Pons (tissue), 1 donor: ENCODE data around the gene GABARAP.

Source experiments
- DNase-seq: peaks from one replicate; pipeline ENCODE4 v3.0.0-alpha.2; 2016; ENCODE audit warnings: low spot score

Gene GABARAP

DNA sequence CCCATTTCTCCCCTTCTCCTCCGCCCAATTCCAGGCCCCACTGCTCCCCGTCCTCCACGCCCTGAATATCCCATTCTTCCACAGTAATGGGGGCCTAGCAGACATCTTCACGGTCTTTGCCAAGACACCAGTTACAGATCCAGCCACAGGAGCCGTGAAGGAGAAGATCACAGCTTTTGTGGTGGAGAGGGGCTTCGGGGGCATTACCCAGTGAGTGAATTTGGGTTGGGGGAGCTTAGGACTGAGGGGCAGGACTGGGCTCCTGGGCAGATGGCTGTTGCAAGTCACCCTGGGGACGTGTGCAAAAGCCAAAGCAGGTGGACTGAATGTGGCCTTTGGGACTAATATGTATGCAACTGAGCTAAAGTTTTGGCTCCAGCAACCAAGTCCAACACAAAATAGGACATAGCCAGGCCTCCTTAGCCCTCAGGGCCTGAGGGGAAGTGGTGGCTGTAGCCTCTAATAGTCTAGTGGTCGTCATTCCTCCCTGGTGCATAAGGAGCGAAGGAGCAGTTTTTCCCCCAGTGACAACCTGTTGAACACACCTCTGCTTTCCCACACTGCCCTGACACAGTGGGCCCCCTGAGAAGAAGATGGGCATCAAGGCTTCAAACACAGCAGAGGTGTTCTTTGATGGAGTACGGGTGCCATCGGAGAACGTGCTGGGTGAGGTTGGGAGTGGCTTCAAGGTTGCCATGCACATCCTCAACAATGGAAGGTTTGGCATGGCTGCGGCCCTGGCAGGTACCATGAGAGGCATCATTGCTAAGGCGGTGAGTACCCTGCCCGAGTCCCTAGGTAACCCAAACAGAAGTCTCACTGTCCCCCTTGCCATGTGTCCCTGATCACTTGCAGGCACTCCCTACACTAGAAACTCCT lies 19.9 kb downstream of the GABARAP start:
- no peak for DNase-seq

DNA sequence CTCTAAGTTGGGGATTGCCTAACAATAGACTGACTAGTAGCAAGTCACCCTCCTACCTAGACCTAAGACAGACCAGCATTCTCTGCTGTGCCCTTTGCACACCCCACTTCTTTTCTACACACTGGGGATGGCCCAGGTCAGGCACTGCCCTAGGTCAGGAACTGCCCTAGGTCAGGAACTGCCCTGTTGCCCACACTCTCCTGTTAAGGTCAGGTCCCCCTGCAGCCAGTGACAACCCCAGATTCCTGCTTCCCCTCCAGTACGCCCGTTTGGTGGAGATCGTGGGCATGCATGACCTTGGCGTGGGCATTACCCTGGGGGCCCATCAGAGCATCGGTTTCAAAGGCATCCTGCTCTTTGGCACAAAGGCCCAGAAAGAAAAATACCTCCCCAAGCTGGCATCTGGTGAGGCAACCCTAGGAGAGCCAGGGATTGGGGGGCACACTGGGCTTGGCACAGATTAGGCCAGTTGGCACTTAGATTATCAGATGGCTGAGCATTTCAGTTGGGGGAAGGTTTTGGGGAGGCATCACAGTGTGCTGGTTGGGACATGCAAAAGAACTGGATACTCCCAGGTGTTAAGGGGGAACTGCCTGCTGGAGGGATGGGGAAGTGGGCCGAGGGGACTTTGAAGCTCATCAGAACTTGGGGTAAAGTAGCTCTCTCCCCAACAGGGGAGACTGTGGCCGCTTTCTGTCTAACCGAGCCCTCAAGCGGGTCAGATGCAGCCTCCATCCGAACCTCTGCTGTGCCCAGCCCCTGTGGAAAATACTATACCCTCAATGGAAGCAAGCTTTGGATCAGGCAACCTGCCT lies 20.8 kb downstream of the GABARAP start:
- no peak for DNase-seq

DNA sequence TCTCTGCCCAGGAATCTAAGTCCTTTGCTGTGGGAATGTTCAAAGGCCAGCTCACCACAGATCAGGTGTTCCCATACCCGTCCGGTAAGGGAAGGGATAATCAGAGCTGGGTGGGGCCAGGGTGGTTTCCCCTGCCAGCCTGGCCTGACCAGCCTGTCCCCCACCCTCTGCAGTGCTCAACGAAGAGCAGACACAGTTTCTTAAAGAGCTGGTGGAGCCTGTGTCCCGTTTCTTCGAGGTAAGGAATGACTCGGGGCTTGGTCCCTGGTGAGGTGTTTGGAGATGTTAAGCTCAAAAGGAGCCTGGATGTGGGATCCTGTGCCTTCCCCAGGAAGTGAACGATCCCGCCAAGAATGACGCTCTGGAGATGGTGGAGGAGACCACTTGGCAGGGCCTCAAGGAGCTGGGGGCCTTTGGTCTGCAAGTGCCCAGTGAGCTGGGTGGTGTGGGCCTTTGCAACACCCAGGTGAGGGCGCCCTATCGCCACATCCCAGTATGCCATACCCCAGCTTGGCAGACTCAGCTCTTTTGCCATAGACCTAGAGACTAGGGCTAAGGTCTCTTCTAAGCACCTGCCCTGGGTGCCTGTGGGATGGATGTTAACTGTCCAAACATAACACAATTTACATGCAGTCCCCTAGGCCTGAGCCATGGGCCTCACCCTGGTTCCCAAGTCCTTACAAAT lies 21.5 kb downstream of the GABARAP start:
- DNase-seq, result no peak

DNA sequence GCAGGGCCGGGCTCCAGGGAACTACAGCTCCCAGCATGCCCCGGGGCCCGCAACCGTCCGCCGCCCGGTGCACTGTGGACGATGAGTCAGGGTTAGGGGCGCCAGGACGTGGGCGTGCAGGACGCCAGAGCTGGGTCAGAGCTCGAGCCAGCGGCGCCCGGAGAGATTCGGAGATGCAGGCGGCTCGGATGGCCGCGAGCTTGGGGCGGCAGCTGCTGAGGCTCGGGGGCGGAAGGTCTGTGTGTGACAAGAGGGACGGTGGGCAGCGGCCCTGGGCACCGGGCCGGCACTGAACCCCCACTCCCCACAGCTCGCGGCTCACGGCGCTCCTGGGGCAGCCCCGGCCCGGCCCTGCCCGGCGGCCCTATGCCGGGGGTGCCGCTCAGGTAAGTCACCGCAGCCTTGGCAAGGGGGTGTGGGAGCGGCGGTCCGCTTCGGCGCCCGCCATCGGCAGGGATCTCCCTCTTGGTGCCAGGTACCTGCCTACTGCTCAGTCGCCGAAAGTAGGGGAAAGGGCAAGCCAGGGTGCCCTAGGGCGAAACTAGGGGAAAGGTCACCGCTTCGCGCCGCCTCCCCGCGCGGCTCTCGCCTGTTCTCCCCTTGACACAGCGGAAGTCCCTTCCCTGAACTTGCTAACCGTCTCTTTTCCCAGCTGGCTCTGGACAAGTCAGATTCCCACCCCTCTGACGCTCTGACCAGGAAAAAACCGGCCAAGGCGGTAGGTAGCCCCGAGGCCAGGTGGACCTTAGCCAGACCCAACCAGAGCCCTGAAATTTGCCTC lies 22.2 kb downstream of the GABARAP start, which contains the start of the genes ACADVL and DLG4:
TSS of gene ACADVL (plus strand) at position 127 of the 781 bp plus-strand sequence. CDS start at position 174, 47 bp downstream.
TSS of gene DLG4 (minus strand) at position 25 of the 781 bp plus-strand sequence.
- no peak for DNase-seq

DNA sequence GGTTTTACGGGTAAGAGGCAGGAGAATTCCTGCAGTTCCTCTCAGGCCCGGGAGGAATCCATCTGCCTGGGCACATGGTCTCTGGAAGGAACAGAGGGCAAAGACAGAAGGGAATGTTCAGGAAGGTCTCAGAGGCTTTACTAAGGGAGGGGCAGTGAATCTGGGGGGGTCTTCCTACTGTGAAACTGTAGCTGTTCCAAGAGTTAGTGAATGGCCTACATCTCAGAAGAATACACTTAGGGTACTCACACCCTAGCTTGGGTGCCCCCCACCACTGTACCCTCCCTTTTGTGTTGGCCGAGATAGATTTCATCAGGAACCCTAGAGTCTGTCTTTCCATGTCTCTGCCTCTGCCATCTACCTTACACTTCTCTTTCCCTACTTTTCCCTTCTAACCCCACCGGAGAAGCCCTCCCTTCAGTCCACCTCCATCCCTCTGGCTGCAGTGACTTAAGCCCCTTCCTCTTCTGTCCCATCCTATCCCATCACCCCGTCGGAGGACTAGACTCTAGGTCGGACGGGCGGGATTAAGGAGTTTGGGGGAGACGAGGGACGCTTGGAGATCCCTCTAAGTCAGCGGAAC lies 22.9 kb downstream of the GABARAP start:
- DNase-seq, result peak; percentile 79

DNA sequence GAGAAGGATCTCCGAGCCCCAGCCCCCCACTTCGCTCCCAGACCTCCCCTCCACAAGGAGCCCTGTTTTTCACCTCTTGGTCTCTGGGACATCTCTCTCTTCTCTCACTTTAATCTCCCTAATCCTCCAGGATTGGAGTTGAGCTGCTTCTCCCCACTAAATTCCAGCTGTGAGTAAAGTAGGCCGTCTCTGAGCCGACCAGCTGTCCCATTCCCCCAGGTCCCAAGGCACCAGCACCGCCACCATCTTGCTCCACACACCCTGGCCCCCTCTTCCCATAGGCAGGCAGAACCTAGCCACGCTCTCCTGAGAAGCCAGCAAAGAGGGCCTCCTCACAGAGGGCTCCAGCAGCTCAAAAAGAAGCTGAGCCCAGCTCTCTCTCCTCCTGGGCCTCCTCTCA lies 23.5 kb downstream of the GABARAP start:
- DNase-seq, result no peak

DNA sequence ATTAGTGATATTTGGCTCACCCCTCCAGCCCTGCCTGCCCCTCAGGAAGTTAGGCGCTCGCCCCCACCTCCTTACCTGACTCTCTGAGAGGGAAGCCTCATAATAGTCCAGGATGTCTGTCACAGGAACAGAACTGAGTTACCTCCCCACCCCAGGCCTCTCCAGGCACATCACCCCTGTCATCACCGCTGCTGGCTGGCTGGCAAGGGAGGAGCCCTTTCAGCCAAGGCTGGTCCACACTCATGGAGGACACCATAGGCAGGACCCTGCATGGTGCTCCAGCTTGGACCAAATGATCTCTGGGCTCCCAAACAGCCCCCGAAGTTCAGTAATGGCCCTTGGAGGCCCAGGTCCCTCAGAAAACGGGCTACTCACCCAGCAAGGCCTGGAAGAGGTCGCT lies 24.1 kb downstream of the GABARAP start:
- no peak for DNase-seq

DNA sequence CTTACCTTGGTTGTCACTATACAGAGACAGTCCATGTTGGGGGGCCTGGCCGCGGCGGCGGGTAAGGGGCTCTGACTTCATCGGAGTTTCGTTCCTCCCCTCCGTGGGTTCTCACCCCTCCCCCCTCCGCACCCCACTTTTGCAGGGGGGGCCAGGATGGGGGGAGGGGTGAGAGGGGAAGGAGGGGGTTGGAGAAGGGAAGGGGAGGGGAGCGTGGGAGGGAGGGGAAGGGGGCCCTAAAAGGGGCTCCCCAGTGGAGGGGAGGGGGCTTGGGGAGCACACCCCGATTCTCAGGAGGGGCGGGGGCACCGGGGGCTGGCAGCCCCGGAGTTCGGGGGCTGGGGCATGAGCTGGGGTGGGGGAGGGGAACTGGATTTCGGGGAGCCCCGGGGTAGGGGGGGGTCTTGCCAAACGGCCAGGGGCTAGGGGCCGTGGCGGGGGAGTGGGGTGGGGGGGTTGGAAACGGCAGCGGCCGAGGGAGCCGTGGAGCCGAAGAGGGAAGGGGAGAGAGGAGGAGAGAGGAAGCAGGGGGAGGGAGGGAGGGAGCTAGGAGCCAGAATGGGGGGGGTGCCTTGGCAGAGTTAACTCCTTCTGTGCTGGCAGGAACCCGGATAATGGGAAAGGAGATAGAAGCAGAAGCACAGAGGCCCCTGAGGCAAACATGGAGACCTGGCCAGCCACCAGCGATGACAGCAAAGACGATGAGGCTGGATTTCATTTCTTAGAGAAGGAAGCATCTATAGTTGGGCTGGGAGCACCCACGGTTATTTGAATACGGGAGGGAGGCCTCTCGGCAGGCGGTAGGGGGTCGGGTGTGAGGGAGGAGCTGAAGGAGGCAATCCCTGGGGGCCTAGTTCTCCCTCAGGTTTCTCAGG lies 24.9 kb downstream of the GABARAP start:
- DNase-seq, result no peak

DNA sequence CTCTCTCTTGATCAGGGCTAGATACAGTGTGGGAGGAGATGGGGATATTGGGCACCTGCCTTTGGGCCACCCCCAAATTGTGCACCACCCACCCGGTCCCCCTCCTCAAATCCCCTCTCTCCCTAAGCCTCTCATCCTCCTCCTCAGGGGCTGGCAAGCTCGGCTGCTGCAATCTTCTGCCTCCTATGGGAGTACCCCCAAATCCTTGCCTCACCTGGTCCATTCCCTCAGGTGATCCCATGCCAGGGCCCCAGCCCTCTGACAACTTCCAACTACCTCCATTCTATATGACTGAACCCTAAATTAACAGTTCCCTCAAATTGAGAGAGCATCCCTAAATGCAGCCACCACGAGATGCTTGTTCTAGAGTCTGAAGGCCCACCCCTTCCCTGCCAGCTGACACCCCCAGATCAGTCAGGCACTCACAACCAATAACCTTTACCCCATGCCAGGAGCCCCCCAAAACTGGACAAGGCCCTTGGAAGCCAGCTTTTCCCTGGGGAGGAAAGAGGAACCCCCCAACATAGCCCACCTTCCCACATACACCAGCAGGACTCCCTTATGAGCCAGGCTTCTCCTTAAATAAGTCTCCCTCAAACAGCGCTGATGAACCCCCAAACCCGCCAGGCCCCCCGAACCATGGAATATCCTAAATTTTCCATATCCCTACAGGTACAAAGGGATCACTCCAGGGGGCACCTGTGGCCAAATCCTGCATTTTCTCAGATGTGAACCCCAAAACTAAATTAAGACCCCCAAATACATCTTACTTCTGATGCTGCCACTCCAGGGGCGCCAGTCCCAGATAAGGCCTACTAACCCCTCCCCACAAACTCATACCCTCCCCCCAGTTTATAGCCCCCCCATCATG lies 25.8 kb downstream of the GABARAP start:
- no peak for DNase-seq

DNA sequence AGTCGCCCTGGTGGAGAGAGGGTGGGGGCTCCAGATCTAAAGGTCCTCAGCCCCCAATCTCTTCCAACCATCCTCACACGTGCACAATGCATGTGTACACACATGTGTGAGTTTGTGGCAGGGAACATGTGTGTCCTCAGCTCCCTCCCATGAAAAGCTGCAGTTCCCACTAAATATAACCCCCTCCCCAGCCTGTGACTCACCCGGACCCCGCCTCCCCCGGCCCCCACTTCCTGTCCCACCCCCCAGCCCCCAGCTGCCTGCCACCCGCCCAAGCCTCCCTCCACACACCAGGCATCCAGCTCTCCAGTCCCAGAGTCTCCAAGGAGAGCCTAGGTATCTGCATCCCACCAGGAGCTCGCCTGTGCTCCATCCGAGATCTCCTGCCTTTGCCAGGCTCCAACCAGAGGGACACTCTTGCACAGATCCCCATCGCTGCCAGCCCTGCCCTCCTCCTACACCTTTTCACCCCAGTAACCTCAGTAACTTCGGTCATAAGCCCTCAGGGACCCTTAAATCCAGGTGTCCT lies 26.5 kb downstream of the GABARAP start:
- no peak for DNase-seq

DNA sequence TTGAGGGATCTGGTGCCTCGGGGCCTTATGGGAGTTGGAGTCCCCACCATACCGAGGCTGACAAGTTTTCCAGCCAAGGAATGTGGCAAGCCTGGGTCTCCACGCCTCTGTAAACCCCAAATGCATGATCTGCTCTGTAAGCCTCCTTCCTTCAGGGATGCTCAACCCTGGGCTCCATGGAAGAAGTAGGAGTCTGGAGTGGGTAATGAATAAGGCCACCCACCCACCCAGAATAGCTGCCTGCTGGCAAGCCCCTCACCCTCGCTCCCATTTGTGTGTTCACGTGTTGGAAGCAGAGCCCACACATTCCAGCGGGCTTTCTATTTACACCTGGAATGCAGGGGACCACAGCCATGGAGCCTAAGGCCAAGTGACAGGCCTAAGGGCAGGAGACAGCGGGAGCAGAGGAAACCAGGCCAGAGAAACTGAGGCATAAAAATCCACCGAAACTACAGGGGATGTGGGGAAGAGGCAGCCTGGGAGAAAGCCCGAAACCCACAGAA lies 27.1 kb downstream of the GABARAP start:
- no peak for DNase-seq

DNA sequence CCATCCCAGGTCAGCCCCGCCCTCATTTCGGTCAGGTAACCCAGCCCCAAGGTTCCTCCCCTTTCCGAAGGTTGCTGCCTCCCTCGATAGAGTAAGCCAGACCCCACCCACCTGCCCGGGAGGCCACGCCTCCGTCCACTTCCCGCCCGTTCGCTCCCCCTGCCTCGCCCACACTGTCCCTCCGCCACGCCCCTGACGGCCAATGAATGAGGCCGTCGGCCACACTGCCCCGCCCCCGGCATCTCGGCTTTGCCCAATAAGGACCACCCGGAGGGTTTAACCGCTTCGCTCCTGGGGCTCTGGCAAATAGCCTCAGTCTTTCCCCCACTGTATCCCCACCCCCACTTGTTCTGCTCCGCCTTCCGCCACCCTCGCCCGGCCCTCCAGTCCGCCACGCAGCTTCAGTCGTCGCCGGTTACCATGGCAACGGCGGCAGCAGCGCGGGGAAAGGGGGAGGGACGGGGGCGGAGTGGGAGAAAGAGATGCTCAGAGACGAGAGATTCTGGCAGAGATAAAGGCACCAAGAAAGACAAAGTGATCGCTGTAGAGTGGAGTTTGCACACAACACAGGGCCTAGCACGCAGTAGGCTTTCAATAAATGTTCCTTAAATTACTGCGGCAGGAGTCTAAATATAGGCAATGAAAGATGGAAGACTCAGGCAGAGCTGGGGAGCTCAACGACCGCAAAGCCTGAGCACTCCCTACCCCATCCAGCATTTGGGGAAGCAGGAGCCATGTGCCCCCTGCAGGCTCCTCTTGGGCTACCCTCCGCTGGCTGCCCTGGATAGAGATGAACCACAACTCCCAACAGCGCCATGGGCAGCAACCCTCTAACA lies 27.7 kb downstream of the GABARAP start:
- peak; percentile 97 for DNase-seq

DNA sequence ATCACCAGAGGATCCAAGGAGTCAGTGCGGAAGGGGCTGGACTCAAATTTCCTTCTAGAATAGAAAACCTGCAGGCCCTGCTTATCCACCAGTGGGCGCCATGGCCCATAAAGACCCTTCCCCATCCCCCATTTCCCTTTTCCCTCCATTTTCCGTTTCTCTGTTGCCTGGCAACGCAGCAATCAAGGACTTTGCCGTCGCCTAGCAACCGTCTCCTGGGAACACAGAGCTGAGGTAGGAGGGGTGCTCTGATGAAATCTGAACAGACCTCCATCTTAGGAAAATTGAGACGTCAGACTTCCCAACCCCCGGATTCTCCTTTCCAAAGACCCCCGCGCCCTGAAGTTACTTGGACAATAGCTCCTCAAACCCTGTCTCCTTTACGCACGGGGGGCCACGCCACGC lies 28.4 kb downstream of the GABARAP start:
- DNase-seq, result peak; percentile 67

DNA sequence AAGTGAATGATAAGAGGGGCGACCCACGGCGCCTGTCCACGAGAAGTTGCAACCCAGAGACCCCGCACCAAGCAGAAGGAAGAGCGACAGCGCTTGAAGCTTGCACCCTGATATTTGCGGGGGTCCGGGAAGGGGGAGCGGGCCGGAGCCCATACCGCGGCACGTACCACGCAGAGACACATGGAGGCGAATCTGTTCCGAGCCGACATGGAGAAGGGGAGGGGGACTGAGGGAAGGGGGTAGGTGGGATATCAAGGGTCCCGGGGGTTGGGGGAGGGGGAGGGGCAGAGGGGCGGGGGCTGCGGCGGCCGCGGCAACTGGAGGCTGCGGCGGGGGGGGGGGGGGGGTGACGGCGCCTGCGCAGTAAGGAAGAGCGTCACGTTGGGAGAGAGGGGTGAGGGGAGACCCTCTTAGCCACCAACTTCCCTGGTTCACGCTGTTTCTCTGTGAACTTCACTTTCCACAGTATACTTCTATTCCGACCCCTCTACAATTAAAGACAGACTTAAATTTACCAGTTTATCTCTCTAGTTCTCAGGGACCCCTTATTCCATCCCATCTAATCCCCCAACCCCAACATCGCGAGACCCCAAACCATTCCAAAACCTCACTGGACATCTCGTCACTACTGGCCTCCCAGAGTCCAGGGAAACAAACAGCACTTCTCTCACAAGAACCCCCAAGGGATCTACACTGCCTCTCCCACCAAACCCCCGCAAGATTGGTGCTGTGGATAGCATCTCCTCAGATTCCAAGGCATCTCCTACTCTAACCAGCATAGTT lies 30.6 kb downstream of the GABARAP start:
- DNase-seq, result no peak

DNA sequence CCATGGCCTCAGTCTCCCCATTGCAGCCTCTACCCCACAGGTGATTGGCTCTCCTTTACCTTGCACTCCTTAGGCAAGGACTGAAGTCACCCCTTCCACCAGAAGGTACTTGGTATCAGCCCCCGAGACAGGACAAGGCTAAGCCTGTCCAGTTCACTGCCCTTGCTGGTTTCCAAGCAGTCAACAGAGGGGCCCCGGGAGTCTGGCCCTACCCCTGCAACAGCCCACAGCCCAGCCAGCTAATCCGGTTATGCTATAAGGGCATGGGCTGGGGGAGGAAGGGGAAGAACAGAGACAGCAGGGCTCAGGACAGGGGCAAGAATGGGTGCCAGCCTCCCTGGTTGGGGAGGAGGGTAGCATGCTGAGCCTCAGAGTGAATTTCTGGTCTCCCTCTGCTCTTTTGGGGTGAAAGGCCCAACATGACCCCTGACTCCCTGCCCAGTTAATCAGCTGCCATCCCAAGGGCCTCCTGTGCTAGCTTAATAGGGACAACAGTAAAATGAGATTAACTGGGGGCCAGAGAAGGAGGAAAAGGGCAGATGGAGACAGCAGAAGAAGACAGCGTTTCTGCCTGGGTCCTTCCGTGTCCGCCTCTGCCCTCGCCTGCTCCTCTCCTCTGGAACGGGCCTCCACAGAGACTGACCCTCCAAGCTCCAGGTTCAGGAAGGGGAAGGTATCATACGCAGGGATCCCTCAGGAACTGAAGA lies 33.3 kb downstream of the GABARAP start:
- DNase-seq, result no peak

DNA sequence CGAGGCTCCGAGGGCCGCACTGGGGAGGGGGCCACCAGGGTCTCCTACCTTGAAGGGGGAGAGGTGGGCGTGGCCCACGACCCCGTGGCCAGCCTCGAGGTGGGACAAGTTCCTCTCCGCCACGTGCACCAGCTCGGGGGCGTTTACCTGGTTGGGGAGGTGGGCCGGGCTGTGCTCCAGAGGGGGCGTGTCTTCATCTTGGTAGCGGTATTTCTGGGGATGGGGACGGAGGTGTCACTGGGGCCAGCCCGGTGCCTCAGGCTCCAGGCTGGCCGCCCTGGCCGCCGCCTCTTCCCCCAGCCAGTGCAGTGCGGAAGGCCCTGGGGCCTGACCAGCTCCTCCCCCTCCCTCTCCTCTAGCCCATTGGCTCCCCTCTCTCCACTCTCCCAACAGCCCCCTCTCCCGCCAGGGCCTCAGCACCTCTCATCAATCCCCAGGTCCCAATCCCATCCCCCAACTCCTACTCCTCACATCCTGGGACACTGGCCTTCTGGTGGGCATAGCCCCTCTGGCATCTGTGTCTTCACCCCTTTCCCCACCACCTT lies 34.1 kb downstream of the GABARAP start:
- DNase-seq, result no peak
